Right forelimb (tissue), 1 donor: ENCODE measurements around the gene HMGN1.

Experiments
- DNase-seq: peaks from one replicate; pipeline ENCODE4 v3.0.0-alpha.2; 2018

Gene HMGN1

GRCh38 chr21:39366563-39366962 lies 17.7 kb upstream of the HMGN1 start:
- no peak for DNase-seq

- DNase-seq: no peak
Observed at GRCh38 chr21:39364949-39365348, 16.1 kb upstream of the HMGN1 start.

- no peak for DNase-seq
Observed at GRCh38 chr21:39363607-39364555, 15.0 kb upstream of the HMGN1 start.

GRCh38 chr21:39362733-39363132 lies 13.8 kb upstream of the HMGN1 start:
- no peak for DNase-seq

- DNase-seq: no peak
Observed at GRCh38 chr21:39359382-39359781, 10.5 kb upstream of the HMGN1 start.

GRCh38 chr21:39353295-39353694 lies 4.4 kb upstream of the HMGN1 start:
- no peak for DNase-seq

GRCh38 chr21:39350094-39351005 lies 1.5 kb upstream of the HMGN1 start:
- no peak for DNase-seq

- DNase-seq: peak; percentile 96
Observed at GRCh38 chr21:39349211-39350093, 564 bp upstream of the HMGN1 start.

- DNase-seq: no peak
Observed at GRCh38 chr21:39348040-39348354, 891 bp downstream of the HMGN1 start.

- no peak for DNase-seq
Observed at GRCh38 chr21:39347537-39347936, 1.4 kb downstream of the HMGN1 start.

- DNase-seq: no peak
Observed at GRCh38 chr21:39346671-39347331, 2.1 kb downstream of the HMGN1 start.

GRCh38 chr21:39346206-39346605 lies 2.7 kb downstream of the HMGN1 start:
- DNase-seq: no peak

- DNase-seq: no peak
Observed at GRCh38 chr21:39345440-39345839, 3.4 kb downstream of the HMGN1 start.

- no peak for DNase-seq
Observed at GRCh38 chr21:39344848-39345247, 4.0 kb downstream of the HMGN1 start.

GRCh38 chr21:39341249-39341923 lies 7.5 kb downstream of the HMGN1 start:
- no peak for DNase-seq

- no peak for DNase-seq
Observed at GRCh38 chr21:39340687-39341086, 8.2 kb downstream of the HMGN1 start.

- no peak for DNase-seq
Observed at GRCh38 chr21:39339231-39339630, 9.7 kb downstream of the HMGN1 start.

GRCh38 chr21:39336457-39337008 lies 12.4 kb downstream of the HMGN1 start:
- DNase-seq: no peak

GRCh38 chr21:39334611-39335010 lies 14.3 kb downstream of the HMGN1 start:
- DNase-seq: no peak

GRCh38 chr21:39332175-39332574 lies 16.7 kb downstream of the HMGN1 start:
- DNase-seq: no peak

- DNase-seq: no peak
Observed at GRCh38 chr21:39330001-39330400, 18.9 kb downstream of the HMGN1 start.
